HCT116 (cell line): ENCODE data around the gene RPL13A. TPM values are rescaled to one million over a fixed set of nuclear protein-coding genes. Genes with fewer than 3 reads are reported as not detected.
A peak's percentile ranks its signal among the peaks of the same experiment; 100 is the strongest.

Source experiments
- ATAC-seq: fragments of 200-7000 bp; cut with Tn5 transposase; 2 replicates; pipeline ENCODE4 v1.9.1; 2020; ENCODE audit warnings: mild to moderate bottlenecking, moderate library complexity
- BruUV-seq: library from RNA; stranded (reverse); fragments of 400-500 nt; replicated peaks from 2 replicates; lab custom pipeline; 2021; lab: Mats Ljungman, UMichigan
- CTCF ChIA-PET: fragments of 300-600 bp; sonication (Branson Sonifier 250); formaldehyde crosslinking; loops from one replicate; lab custom pipeline; 2021; ENCODE audit warnings: antibody characterized with exemption; lab: Charles Lee
- POLR2A ChIA-PET: fragments of 300-600, 350-600 bp; sonication (Branson Sonifier 250); formaldehyde crosslinking; loops from one replicate; lab custom pipeline; 2021; ENCODE audit warnings: antibody characterized with exemption; lab: Charles Lee
- RAD21 ChIA-PET, 2 experiments: fragments of 300-600 bp; sonication (Branson Sonifier 250); formaldehyde crosslinking; loops; one replicate each; lab custom pipeline; 2023; ENCODE audit warnings: low total read pairs in 2 of 2; ENCODE audit not compliant: uncharacterized antibody in 2 of 2, unreplicated experiment in 2 of 2, low non-redundant PET in 1 of 2; lab: Charles Lee
- DNase-seq: peaks from one replicate; pipeline ENCODE4 v3.0.0-alpha.2; 2010; ENCODE audit warnings: low read depth, low spot score
- H2AFZ ChIP-seq: fragments of 200-600 bp; shearing (Covaris generic), sonication (generic); 2 replicates; pipeline ENCODE4 v1.6.1; 2017; ENCODE audit warnings: low read depth, mixed run types, mixed read lengths, antibody characterized with exemption, low read length; ENCODE audit not compliant: poor library complexity, severe bottlenecking
- H3K27ac ChIP-seq: 2 replicates; pipeline ENCODE4 v1.5.1; 2012; ENCODE audit warnings: low read depth, low read length
- H3K27me3 ChIP-seq: fragments of 200-600 bp; sonication (generic); 2 replicates; pipeline ENCODE4 v1.6.1; 2016; ENCODE audit warnings: mixed run types, low read length, mixed read lengths; ENCODE audit not compliant: insufficient read depth
- H3K36me3 ChIP-seq, 2 experiments: fragments of 200-500 bp in 1 of 2; fragments of 200-600 bp in 1 of 2; sonication (Bioruptor generic) in 1 of 2; sonication (generic) in 1 of 2; 2 replicates each; pipeline versions ENCODE4 v1.5.1 to v1.6.1; 2014 to 2016; ENCODE audit warnings: low read length in 2 of 2, inconsistent platforms in 1 of 2, mixed read lengths in 1 of 2, mixed run types in 1 of 2; ENCODE audit not compliant: insufficient read depth in 2 of 2, control insufficient read depth in 1 of 2
- H3K4me1 ChIP-seq, 2 experiments: fragments of 200-600 bp in 1 of 2; sonication (generic) in 1 of 2; 2 replicates each; pipeline versions ENCODE4 v1.5.1 to v1.6.1; 2012 to 2017; ENCODE audit warnings: low read length in 2 of 2, inconsistent platforms in 1 of 2, mild to moderate bottlenecking in 1 of 2, mixed read lengths in 1 of 2, mixed run types in 1 of 2, moderate library complexity in 1 of 2; ENCODE audit not compliant: insufficient read depth in 2 of 2, control insufficient read depth in 1 of 2
- H3K4me2 ChIP-seq: fragments of 200-600 bp; sonication (generic); 2 replicates; pipeline ENCODE4 v1.6.1; 2017; ENCODE audit warnings: mixed run types, low read length, mixed read lengths
- H3K4me3 ChIP-seq, 2 experiments: fragments of 200-600 bp in 1 of 2; sonication (generic) in 1 of 2; replicated peaks in 1 of 2; 2 replicates each; pipeline ENCODE4 v1.5.1; 2011 to 2016; ENCODE audit warnings: low read length in 2 of 2, control low read depth in 1 of 2, low read depth in 1 of 2, mild to moderate bottlenecking in 1 of 2, mixed read lengths in 1 of 2, mixed run types in 1 of 2
- H3K79me2 ChIP-seq: fragments of 200-600 bp; sonication (generic); 2 replicates; pipeline ENCODE4 v1.6.1; 2017; ENCODE audit warnings: mild to moderate bottlenecking, mixed run types, low read length, moderate library complexity, mixed read lengths; ENCODE audit not compliant: insufficient read depth
- H3K9ac ChIP-seq: fragments of 200-600 bp; sonication (generic); 2 replicates; pipeline ENCODE4 v1.6.1; 2016; ENCODE audit warnings: low read length, mixed read lengths
- H3K9me2 ChIP-seq: fragments of 200-600 bp; sonication (generic), shearing (Covaris generic); 2 replicates; pipeline ENCODE4 v1.6.1; 2017; ENCODE audit warnings: mixed run types, mild to moderate bottlenecking, moderate library complexity; ENCODE audit not compliant: insufficient read depth
- H3K9me3 ChIP-seq, 2 experiments: fragments of 200-500 bp in 1 of 2; fragments of 200-600 bp in 1 of 2; sonication (Bioruptor generic) in 1 of 2; sonication (generic) in 1 of 2; 2 replicates each; pipeline ENCODE4 v1.6.1; 2014 to 2017; ENCODE audit warnings: low read length in 2 of 2, mixed read lengths in 2 of 2, inconsistent platforms in 1 of 2, low read depth in 1 of 2, mild to moderate bottlenecking in 1 of 2, mixed run types in 1 of 2, moderate library complexity in 1 of 2; ENCODE audit not compliant: control insufficient read depth in 1 of 2, insufficient read depth in 1 of 2
- H4K20me1 ChIP-seq: fragments of 200-600 bp; sonication (generic), shearing (Covaris generic); 2 replicates; pipeline ENCODE4 v1.6.1; 2017; ENCODE audit warnings: mixed run types, mild to moderate bottlenecking, moderate library complexity; ENCODE audit not compliant: insufficient read depth
- CBX3 ChIP-seq: IDR thresholded peaks from 2 replicates; pipeline ENCODE4 v1.6.1; 2012; ENCODE audit warnings: low read depth
- CEBPB ChIP-seq: IDR thresholded peaks from 2 replicates; pipeline ENCODE4 v1.6.1; 2012; ENCODE audit warnings: low read depth
- EGR1 ChIP-seq: IDR thresholded peaks from 2 replicates; pipeline ENCODE4 v1.6.1; 2012; ENCODE audit warnings: low read depth
- JUND ChIP-seq: IDR thresholded peaks from 2 replicates; pipeline ENCODE4 v1.6.1; 2012
- MAX ChIP-seq: IDR thresholded peaks from 2 replicates; pipeline ENCODE4 v1.6.1; 2012
- POLR2A ChIP-seq: IDR thresholded peaks from 2 replicates; pipeline ENCODE4 v1.7.0; 2011; ENCODE audit warnings: borderline replicate concordance; ENCODE audit not compliant: insufficient read depth, insufficient read length; ENCODE audit errors: extremely low read depth
- POLR2AphosphoS5 ChIP-seq: IDR thresholded peaks from 2 replicates; pipeline ENCODE4 v1.6.1; 2011; ENCODE audit warnings: mild to moderate bottlenecking, low read depth, low read length, moderate library complexity
- SIN3A ChIP-seq: IDR thresholded peaks from 2 replicates; pipeline ENCODE4 v1.6.1; 2012; ENCODE audit warnings: low read depth
- SP1 ChIP-seq: IDR thresholded peaks from 2 replicates; pipeline ENCODE4 v1.6.1; 2012; ENCODE audit warnings: low read depth
- SRF ChIP-seq: IDR thresholded peaks from 2 replicates; pipeline ENCODE4 v1.6.1; 2012; ENCODE audit warnings: low read depth
- TCF7L2 ChIP-seq: IDR thresholded peaks from 2 replicates; pipeline ENCODE4 v1.7.0; 2011; ENCODE audit warnings: borderline replicate concordance, inconsistent platforms; ENCODE audit not compliant: insufficient read depth, insufficient read length; ENCODE audit errors: extremely low read depth
- ZBTB33 ChIP-seq: IDR thresholded peaks from 2 replicates; pipeline ENCODE4 v1.6.1; 2011; ENCODE audit warnings: mild to moderate bottlenecking, low read length, moderate library complexity; ENCODE audit not compliant: insufficient replicate concordance; ENCODE audit errors: extremely low read depth
- ZFX ChIP-seq: fragments of 450-650 bp; IDR thresholded peaks from 2 replicates; pipeline ENCODE4 v1.6.1; 2017
- ZNF274 ChIP-seq: fragments of 200-500 bp; sonication (Bioruptor generic); IDR thresholded peaks from 2 replicates; pipeline ENCODE4 v1.6.1; 2014; ENCODE audit warnings: mild to moderate bottlenecking, low read depth, low read length, inconsistent platforms
- intact Hi-C: fragments of 100-400 bp; cut with micrococcal nuclease; formaldehyde crosslinking; loops from 2 replicates; pipeline ENCODE4 v1.10.0; 2022
- total RNA-seq: library from RNA; stranded (reverse); gene quantifications from one replicate; pipeline ENCODE4 v1.2.1, GENCODE V29; 2021; ENCODE audit not compliant: unreplicated experiment

Gene RPL13A
- total RNA-seq, 1 experiment from 2014 or later: 3,719 TPM

GRCh38 chr19:49491804-49492572 lies 4.6 kb downstream of the RPL13A start:
- H3K79me2 ChIP-seq: peaks cover 51% of the 10 kb centered on the region
- POLR2A ChIA-PET: interaction anchor here (1.2 to 2.5 kb wide), 6 partner anchors 16 to 130 kb away, joined by 3 to 7 read pairs (median 4); partner anchors contain the start of genes ALDH16A1, FLT3LG, PIH1D1 and TEAD2
- H3K4me3 ChIP-seq: no peak overlapping the region
- peaks cover 21 to 51% of the 10 kb centered on the region in 2 experiments for H3K36me3 ChIP-seq
- peak overlapping the region; percentile 29; the same call in 1 of the 2 replicates for H3K4me2 ChIP-seq
- H3K9me3 ChIP-seq: no peaks in the 10 kb centered on the region
- RAD21 ChIA-PET: no interaction called here
- H3K9ac ChIP-seq: peak overlapping the region; percentile 100; the same call in 1 of the 2 replicates
- no peak overlapping the region for H2AFZ ChIP-seq
- ATAC-seq (no peak), DNase-seq (no peak)
- no peaks in the 10 kb centered on the region for H3K27me3 ChIP-seq
- H4K20me1 ChIP-seq: peaks cover 19% of the 10 kb centered on the region; the same call in 1 of the 2 replicates
- BruUV-seq: TSS peak; percentile 3
- CTCF ChIA-PET: interaction anchor here (1.0 to 1.4 kb wide), 3 partner anchors 18 to 55 kb away, joined by 3 to 5 read pairs (median 3); partner anchors contain the start of gene FLT3LG
- peak overlapping the region; percentile 86 for H3K27ac ChIP-seq
- no peaks in the 10 kb centered on the region for H3K9me2 ChIP-seq
- H3K4me1 ChIP-seq: peaks cover 14 to 64% of the 10 kb centered on the region in 2 experiments
- intact Hi-C loops: no loop called here
- TF ChIP-seq CBX3 (no peak), SIN3A (0 out of 2 replicates have a peak, but pooled peaks have one; percentile 19), EGR1 (no peak), MAX (0 out of 2 replicates have a peak, but pooled peaks have one; percentile 2)

- peak overlapping the region; percentile 86 for H3K27ac ChIP-seq
Observed at GRCh38 chr19:49492573-49493405, 5.4 kb downstream of the RPL13A start.

More at GRCh38 chr19:49492573-49493405, 5.4 kb downstream of the RPL13A start:
- TF ChIP-seq POLR2AphosphoS5 (peak; percentile 85), MAX (peak; percentile 25; the same call in 1 of the 2 replicates), CBX3 (peak; percentile 24; the same call in 1 of the 2 replicates), SIN3A (peak; percentile 33), ZNF274 (no peak), JUND (peak; percentile 66), CEBPB (peak; percentile 56), ZFX (no peak), SRF (no peak; the same call in 1 of the 2 replicates), TCF7L2 (no peak), SP1 (peak; percentile 43), EGR1 (no peak), POLR2A (peak; percentile 83), ZBTB33 (peak; percentile 49)
- BruUV-seq: no TSS peak
- Histone ChIP-seq H4K20me1 (peaks cover 20% of the 10 kb centered on the region; the same call in 1 of the 2 replicates), H3K4me2 (peak overlapping the region; percentile 29), H2AFZ (no peak overlapping the region), H3K79me2 (peaks cover 54% of the 10 kb centered on the region), H3K36me3 (peaks cover 23 to 56% of the 10 kb centered on the region in 2 experiments), H3K4me3 (no peak overlapping the region), H3K9ac (peak overlapping the region; percentile 100; the same call in 1 of the 2 replicates), H3K9me3 (no peaks in the 10 kb centered on the region), H3K27me3 (no peaks in the 10 kb centered on the region), H3K9me2 (no peaks in the 10 kb centered on the region), H3K4me1 (peaks cover 19 to 70% of the 10 kb centered on the region in 2 experiments)
- DNase-seq: no peak
- POLR2A ChIA-PET: interaction anchor here (1.2 to 2.5 kb wide), 6 partner anchors 17 to 131 kb away, joined by 3 to 7 read pairs (median 4); partner anchors contain the start of genes ALDH16A1, FLT3LG, PIH1D1 and TEAD2
- CTCF ChIA-PET: interaction anchor here (1.0 to 1.4 kb wide), 3 partner anchors 19 to 54 kb away, joined by 3 to 5 read pairs (median 3); partner anchors contain the start of gene FLT3LG
- intact Hi-C loops: no loop called here
- RAD21 ChIA-PET: no interaction called here
- ATAC-seq: peak; percentile 13
